Measurements from ENCODE around the gene SORL1. TPM values are rescaled to one million over a fixed set of nuclear protein-coding genes. Genes with fewer than 3 reads are reported as not detected.

The SORL1 gene
- total and polyA plus RNA-seq, 2 of the 8 experiments (the other 6 are each of a cell fraction or from before 2014, with no cell fraction given): 38.1 to 65.5 TPM

- no peaks in the 10 kb centered on the region for H3K79me1 ChIP-seq (ENCODE audit: low read depth, low read length)
- no peak overlapping the region for H3K9ac ChIP-seq (replicated peaks in 1 of 4; ENCODE audit: extremely low read depth in 1 of 4, low read depth in 3 of 4, low read length in 3 of 4)
- no peak overlapping the region for H3K4me2 ChIP-seq (ENCODE audit: insufficient read depth in 1 of 2, low read depth in 2 of 2, low read length in 2 of 2)
- H3K23me2 ChIP-seq (ENCODE audit: low read depth, low read length): no peaks in the 10 kb centered on the region
- FAIRE-seq (no peak), DNase-seq (ENCODE audit: low read depth in 1 of 2, low spot score in 2 of 2) (no peak)
- H3K36me3 ChIP-seq (ENCODE audit: control insufficient read depth in 2 of 4, insufficient read depth in 4 of 4, low read length in 3 of 4): peaks cover 16 to 55% (median 43%) of the 10 kb centered on the region in 4 experiments
- WGBS, 2 experiments (ENCODE audit: extremely low coverage in 1 of 2, insufficient coverage in 1 of 2, insufficient read length in 1 of 2, insufficient replicate concordance in 2 of 2, low coverage in 1 of 2, low lambda C conversion rate in 2 of 2, missing lambda C conversion rate in 1 of 2): 91% methylated on average over 3 of the region's 3 CpGs; no CpG with 5 or more reads in 1 of the 2 experiments
- ChIA-PET CTCF (ENCODE audit: partially characterized antibody) (interaction anchor here (0.6 kb wide), 1 partner anchor 422 kb away, joined by 3 read pairs; no protein-coding TSS in a partner anchor), POLR2A (ENCODE audit: partially characterized antibody) (no interaction called here)
- H2BK15ac ChIP-seq (ENCODE audit: low read length): no peak overlapping the region
- peaks cover 3 to 5% of the 10 kb centered on the region in 2 experiments; a peak in 1 of 4 replicates for H3K9me3 ChIP-seq (ENCODE audit: insufficient read depth in 2 of 2, low read depth in 1 of 2, low read length in 1 of 2)
- no peak overlapping the region for H3K27ac ChIP-seq (ENCODE audit: low read depth, low read length)
- H2AFZ ChIP-seq (ENCODE audit: low read length): no peak overlapping the region
- H3K4ac ChIP-seq (replicated peaks; ENCODE audit: insufficient read length, low read depth, low read length): no peak overlapping the region
- no peaks in the 10 kb centered on the region for H3K27me3 ChIP-seq (replicated peaks in 1 of 4; ENCODE audit: control insufficient read depth in 3 of 4, extremely low read depth in 1 of 4, insufficient read depth in 3 of 4, low read length in 3 of 4)
- no peak overlapping the region for H2AK5ac ChIP-seq (ENCODE audit: low read depth, low read length)
- no peak overlapping the region for H3K14ac ChIP-seq (ENCODE audit: insufficient read length)
- no peak overlapping the region for H3K56ac ChIP-seq (replicated peaks; ENCODE audit: insufficient read length, low read depth, low read length)
- H3K23ac ChIP-seq (ENCODE audit: insufficient read length): no peak overlapping the region
- H2BK12ac ChIP-seq (ENCODE audit: low read depth, low read length): no peak overlapping the region
- no peak overlapping the region for H4K5ac ChIP-seq (ENCODE audit: insufficient read length, low read depth, low read length)
- no peak overlapping the region for H2BK120ac ChIP-seq (replicated peaks; ENCODE audit: low read depth, low read length)
- H3K4me3 ChIP-seq (ENCODE audit: extremely low read depth in 1 of 4, insufficient read depth in 2 of 4, low read depth in 3 of 4, low read length in 4 of 4): no peak overlapping the region
- H4K8ac ChIP-seq (ENCODE audit: extremely low read depth, insufficient read depth, low read length): no peak overlapping the region
- no peak overlapping the region for H4K91ac ChIP-seq (replicated peaks; ENCODE audit: insufficient read length, low read length)
- H3K4me1 ChIP-seq (replicated peaks in 1 of 4; ENCODE audit: control insufficient read depth in 3 of 4, insufficient read depth in 4 of 4, low read length in 3 of 4): no peaks in the 10 kb centered on the region
- H2BK5ac ChIP-seq (ENCODE audit: low read depth, low read length): no peak overlapping the region
- H2BK20ac ChIP-seq (ENCODE audit: low read length): no peak overlapping the region
- H3K18ac ChIP-seq (ENCODE audit: extremely low read depth, low read length): no peak overlapping the region
- no peaks in the 10 kb centered on the region for H3K79me2 ChIP-seq (ENCODE audit: control insufficient read depth in 1 of 2, insufficient read depth in 2 of 2, low read length in 2 of 2)
- no peaks in the 10 kb centered on the region for H4K20me1 ChIP-seq (replicated peaks in 1 of 2; ENCODE audit: control insufficient read depth in 1 of 2, insufficient read depth in 2 of 2, low read length in 2 of 2)
- TF ChIP-seq BCL11A (IDR thresholded peaks at IDR 0.05; ENCODE audit: low read depth in 2 of 2, low read length in 2 of 2) (no peak), CEBPB (IDR thresholded peaks at IDR 0.05; ENCODE audit: low read depth, low read length) (no peak), POLR2A (IDR thresholded peaks at IDR 0.05; ENCODE audit: control extremely low read depth in 1 of 2, low read depth in 2 of 2, low read length in 2 of 2) (no peak), HDAC6 (IDR thresholded peaks at IDR 0.05; ENCODE audit: low read depth, low read length) (no peak), CREB1 (IDR thresholded peaks at IDR 0.05) (no peak), EGR1 (IDR thresholded peaks at IDR 0.05; ENCODE audit: borderline replicate concordance, low read depth, low read length) (no peak), SUZ12 (IDR thresholded peaks at IDR 0.05; ENCODE audit: low read length) (no peak), TEAD4 (IDR thresholded peaks at IDR 0.05; ENCODE audit: low read depth, low read length) (no peak), JUN (IDR thresholded peaks at IDR 0.05; ENCODE audit: low read depth, low read length) (no peak), MAFK (IDR thresholded peaks at IDR 0.05; ENCODE audit: low read depth, low read length) (no peak)
- TF ChIP-seq, protein P1, sequence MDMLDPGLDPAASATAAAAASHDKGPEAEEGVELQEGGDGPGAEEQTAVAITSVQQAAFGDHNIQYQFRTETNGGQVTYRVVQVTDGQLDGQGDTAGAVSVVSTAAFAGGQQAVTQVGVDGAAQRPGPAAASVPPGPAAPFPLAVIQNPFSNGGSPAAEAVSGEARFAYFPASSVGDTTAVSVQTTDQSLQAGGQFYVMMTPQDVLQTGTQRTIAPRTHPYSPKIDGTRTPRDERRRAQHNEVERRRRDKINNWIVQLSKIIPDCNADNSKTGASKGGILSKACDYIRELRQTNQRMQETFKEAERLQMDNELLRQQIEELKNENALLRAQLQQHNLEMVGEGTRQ (IDR thresholded peaks at IDR 0.05; ENCODE audit: low read length): no peak
- TF ChIP-seq, protein P2, sequence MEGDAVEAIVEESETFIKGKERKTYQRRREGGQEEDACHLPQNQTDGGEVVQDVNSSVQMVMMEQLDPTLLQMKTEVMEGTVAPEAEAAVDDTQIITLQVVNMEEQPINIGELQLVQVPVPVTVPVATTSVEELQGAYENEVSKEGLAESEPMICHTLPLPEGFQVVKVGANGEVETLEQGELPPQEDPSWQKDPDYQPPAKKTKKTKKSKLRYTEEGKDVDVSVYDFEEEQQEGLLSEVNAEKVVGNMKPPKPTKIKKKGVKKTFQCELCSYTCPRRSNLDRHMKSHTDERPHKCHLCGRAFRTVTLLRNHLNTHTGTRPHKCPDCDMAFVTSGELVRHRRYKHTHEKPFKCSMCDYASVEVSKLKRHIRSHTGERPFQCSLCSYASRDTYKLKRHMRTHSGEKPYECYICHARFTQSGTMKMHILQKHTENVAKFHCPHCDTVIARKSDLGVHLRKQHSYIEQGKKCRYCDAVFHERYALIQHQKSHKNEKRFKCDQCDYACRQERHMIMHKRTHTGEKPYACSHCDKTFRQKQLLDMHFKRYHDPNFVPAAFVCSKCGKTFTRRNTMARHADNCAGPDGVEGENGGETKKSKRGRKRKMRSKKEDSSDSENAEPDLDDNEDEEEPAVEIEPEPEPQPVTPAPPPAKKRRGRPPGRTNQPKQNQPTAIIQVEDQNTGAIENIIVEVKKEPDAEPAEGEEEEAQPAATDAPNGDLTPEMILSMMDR (IDR thresholded peaks at IDR 0.05; ENCODE audit: control extremely low read depth in 1 of 3, insufficient read depth in 1 of 3, low read depth in 1 of 3, low read length in 3 of 3): no peak
Measured at GRCh38 chr11:121583825-121584224, 131.7 kb downstream of the SORL1 start.

Measured in H1 (cell line).